Hematopoietic multipotent progenitor cell treated with erythropoietin and hydrocortisone succinate and interleukin-3 and kit ligand, for 4 days (in vitro differentiated cells): ENCODE data around the gene GAA.
"Not testable (repeated sequence)": the region's sequence is repeated elsewhere in the genome, so short reads cannot be mapped to it uniquely, and the experiment has no call there.

ENCODE experiments used
- DNase-seq: peaks from one replicate; pipeline ENCODE4 v3.0.0-alpha.2; 2015

GAA gene

GRCh38 chr17:80084773-80085172 is 16.6 kb upstream of the GAA start:
- DNase-seq: no peak

- DNase-seq: no peak
Measured at GRCh38 chr17:80086081-80086480, 15.3 kb upstream of the GAA start.

- no peak for DNase-seq
Measured at GRCh38 chr17:80086616-80087015, 14.8 kb upstream of the GAA start.

GRCh38 chr17:80087346-80088265 is 13.8 kb upstream of the GAA start:
- no peak for DNase-seq

GRCh38 chr17:80089762-80090161 is 11.6 kb upstream of the GAA start:
- DNase-seq: no peak

- not testable (repeated sequence) for DNase-seq
Measured at GRCh38 chr17:80090164-80090563, 11.2 kb upstream of the GAA start.

GRCh38 chr17:80091376-80091775 is 10.0 kb upstream of the GAA start:
- DNase-seq: no peak

- peak; percentile 61 for DNase-seq
Measured at GRCh38 chr17:80092959-80093358, 8.4 kb upstream of the GAA start.

GRCh38 chr17:80095038-80095843 is 6.1 kb upstream of the GAA start:
- no peak for DNase-seq

GRCh38 chr17:80095844-80096475 is 5.4 kb upstream of the GAA start:
- no peak for DNase-seq

- no peak for DNase-seq
Measured at GRCh38 chr17:80096561-80097021, 4.8 kb upstream of the GAA start.

GRCh38 chr17:80097127-80097621 is 4.2 kb upstream of the GAA start:
- DNase-seq: no peak

GRCh38 chr17:80097844-80098691 is 3.3 kb upstream of the GAA start:
- no peak for DNase-seq

GRCh38 chr17:80099291-80100034 is 1.9 kb upstream of the GAA start:
- DNase-seq: no peak

- DNase-seq: no peak
Measured at GRCh38 chr17:80100035-80100323, 1.4 kb upstream of the GAA start.

GRCh38 chr17:80101946-80102663 is 724 bp downstream of the GAA start:
- DNase-seq: peak; percentile 68

- DNase-seq: no peak
Measured at GRCh38 chr17:80102664-80103448, 1.5 kb downstream of the GAA start.

GRCh38 chr17:80103449-80104085 is 2.2 kb downstream of the GAA start:
- DNase-seq: no peak

- DNase-seq: no peak
Measured at GRCh38 chr17:80104321-80104955, 3.1 kb downstream of the GAA start.
